ENCODE results near the gene KRTAP5-2.

The KRTAP5-2 gene

GRCh38 chr11:1565904-1566247, 32.2 kb downstream of the KRTAP5-2 start:
- no peak for DNase-seq

- no peak for DNase-seq
Observed at GRCh38 chr11:1565173-1565903, 32.8 kb downstream of the KRTAP5-2 start.

- DNase-seq, result peak; percentile 89
Observed at GRCh38 chr11:1564535-1565172, 33.4 kb downstream of the KRTAP5-2 start.

GRCh38 chr11:1563697-1564534, 34.2 kb downstream of the KRTAP5-2 start:
- DNase-seq, result no peak

GRCh38 chr11:1563149-1563638, 34.9 kb downstream of the KRTAP5-2 start:
- no peak for DNase-seq

- DNase-seq, result no peak
Observed at GRCh38 chr11:1562469-1563148, 35.5 kb downstream of the KRTAP5-2 start.

- DNase-seq, result no peak
Observed at GRCh38 chr11:1561955-1562354, 36.1 kb downstream of the KRTAP5-2 start.

GRCh38 chr11:1561266-1561665, 36.8 kb downstream of the KRTAP5-2 start:
- DNase-seq, result no peak

- no peak for DNase-seq
Observed at GRCh38 chr11:1560649-1561251, 37.3 kb downstream of the KRTAP5-2 start.

- no peak for DNase-seq
Observed at GRCh38 chr11:1560002-1560648, 38.0 kb downstream of the KRTAP5-2 start.

- DNase-seq, result peak; percentile 95
Observed at GRCh38 chr11:1559111-1559951, 38.8 kb downstream of the KRTAP5-2 start.

- DNase-seq, result no peak
Observed at GRCh38 chr11:1558775-1559110, 39.4 kb downstream of the KRTAP5-2 start.

GRCh38 chr11:1557904-1558774, 40.0 kb downstream of the KRTAP5-2 start:
- DNase-seq, result no peak

GRCh38 chr11:1557051-1557884, 40.8 kb downstream of the KRTAP5-2 start:
- no peak for DNase-seq

GRCh38 chr11:1556278-1556902, 41.7 kb downstream of the KRTAP5-2 start:
- DNase-seq, result no peak

- DNase-seq, result no peak
Observed at GRCh38 chr11:1555713-1556153, 42.4 kb downstream of the KRTAP5-2 start.

- DNase-seq, result no peak
Observed at GRCh38 chr11:1554981-1555712, 42.9 kb downstream of the KRTAP5-2 start.

All from NCI-H2029 (cell line).